ENCODE data around the gene GRK1.

GRCh38 chr13:113768018-113768905 lies 101.2 kb downstream of the GRK1 start:
- TF ChIP-seq CTCF (conservative IDR thresholded peaks at IDR 0.05; ENCODE audit: low read length) (no peak), EZH2phosphoT487 (IDR thresholded peaks at IDR 0.05; ENCODE audit: borderline replicate concordance, low read depth, low read length) (no peak)
